ENCODE measurements around the gene CFAP20DC. TPM values are rescaled to one million over a fixed set of nuclear protein-coding genes. Genes with fewer than 3 reads are reported as not detected.
"Not testable (repeated sequence)": the region's sequence is repeated elsewhere in the genome, so short reads cannot be mapped to it uniquely, and the experiment has no call there.

The CFAP20DC gene
- total RNA-seq, 1 experiment from 2014 or later = 1.1 TPM

- CTCF ChIA-PET = interaction anchor here (0.7 to 1.2 kb wide), 3 partner anchors 9 to 77 kb away, joined by 3 read pairs; no protein-coding TSS in a partner anchor
- TF ChIP-seq CTCF (IDR thresholded peaks at IDR 0.05; ENCODE audit: unreplicated experiment) = no peak
- DNase-seq (ENCODE audit: unreplicated experiment) = no peak
- H3K4me3 Mint-ChIP-seq (ENCODE audit: unreplicated experiment) = no peak overlapping the region
- no TSS peak for BruUV-seq (replicated peaks)
- no peak overlapping the region for H3K27ac Mint-ChIP-seq (ENCODE audit: low read depth, unreplicated experiment)
- H3K9me3 Mint-ChIP-seq (ENCODE audit: unreplicated experiment) = no peaks in the 10 kb centered on the region
- H3K27me3 Mint-ChIP-seq (ENCODE audit: insufficient read depth, unreplicated experiment) = no peaks in the 10 kb centered on the region
- no peaks in the 10 kb centered on the region for H3K36me3 Mint-ChIP-seq (ENCODE audit: insufficient read depth, unreplicated experiment)
- intact Hi-C loops (cut with micrococcal nuclease) = no loop called here
- H3K4me1 Mint-ChIP-seq (ENCODE audit: insufficient read depth, unreplicated experiment) = no peaks in the 10 kb centered on the region
- POLR2A ChIA-PET = interaction anchor here (1.0 kb wide), 1 partner anchor 9 kb away, joined by 3 read pairs; no protein-coding TSS in a partner anchor
These were observed 341.6 kb downstream of the CFAP20DC start for GRCh38 chr3:58708116-58708791.

- H3K9me3 Mint-ChIP-seq (ENCODE audit: unreplicated experiment) = no peaks in the 10 kb centered on the region
- H3K4me3 Mint-ChIP-seq (ENCODE audit: unreplicated experiment) = no peak overlapping the region
- no peak for TF ChIP-seq CTCF (IDR thresholded peaks at IDR 0.05; ENCODE audit: unreplicated experiment)
- no peaks in the 10 kb centered on the region for H3K36me3 Mint-ChIP-seq (ENCODE audit: insufficient read depth, unreplicated experiment)
- intact Hi-C loops (cut with micrococcal nuclease) = no loop called here
- H3K4me1 Mint-ChIP-seq (ENCODE audit: insufficient read depth, unreplicated experiment) = no peaks in the 10 kb centered on the region
- no peaks in the 10 kb centered on the region for H3K27me3 Mint-ChIP-seq (ENCODE audit: insufficient read depth, unreplicated experiment)
- no TSS peak for BruUV-seq (replicated peaks)
- POLR2A ChIA-PET = no interaction called here
- H3K27ac Mint-ChIP-seq (ENCODE audit: low read depth, unreplicated experiment) = no peak overlapping the region
- no peak for DNase-seq (ENCODE audit: unreplicated experiment)
- CTCF ChIA-PET = interaction anchor here (0.7 kb wide), 1 partner anchor 77 kb away, joined by 3 read pairs; no protein-coding TSS in a partner anchor
These were observed 342.4 kb downstream of the CFAP20DC start for GRCh38 chr3:58707390-58707930.

DNA sequence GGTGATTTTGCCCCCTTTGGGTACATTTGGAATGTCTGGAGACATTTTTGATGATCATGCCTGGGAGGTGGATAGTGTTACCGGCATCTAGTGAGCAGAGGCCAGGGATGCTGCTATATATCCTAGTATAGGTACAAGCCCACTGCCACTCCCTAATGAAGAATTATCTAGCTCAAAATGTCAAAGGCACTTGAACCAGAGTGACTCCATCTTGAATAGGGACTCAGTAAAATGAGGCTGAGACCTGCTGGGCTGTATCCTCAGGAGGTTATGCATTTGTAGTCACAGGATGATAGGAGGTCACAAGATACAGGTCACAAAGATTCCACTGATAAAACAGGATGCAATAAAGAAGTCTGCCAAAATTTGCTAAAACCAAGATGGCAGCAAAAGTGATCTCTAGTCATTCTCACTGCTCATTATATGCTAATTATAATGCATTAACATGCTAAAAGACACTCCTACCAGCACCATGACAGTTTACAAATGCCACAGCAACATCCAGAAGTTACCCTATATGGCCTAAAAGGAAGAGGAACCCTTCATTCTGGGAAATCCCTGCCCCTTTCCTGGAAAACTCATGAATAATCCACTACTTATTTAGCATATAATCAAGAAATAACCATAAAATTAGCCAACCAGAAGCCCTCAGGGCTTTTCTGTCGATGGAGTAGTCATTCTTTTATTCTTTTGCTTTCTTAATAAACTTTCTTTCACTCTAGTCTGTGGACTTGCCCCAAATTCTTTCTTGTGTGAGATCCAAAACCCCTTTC is 343.2 kb downstream of the CFAP20DC start:
- no peaks in the 10 kb centered on the region for H3K9me3 Mint-ChIP-seq (ENCODE audit: unreplicated experiment)
- no peak for TF ChIP-seq CTCF (IDR thresholded peaks at IDR 0.05; ENCODE audit: unreplicated experiment)
- no peaks in the 10 kb centered on the region for H3K4me1 Mint-ChIP-seq (ENCODE audit: insufficient read depth, unreplicated experiment)
- BruUV-seq (replicated peaks) = no TSS peak
- POLR2A ChIA-PET = no interaction called here
- intact Hi-C loops (cut with micrococcal nuclease) = no loop called here
- H3K27me3 Mint-ChIP-seq (ENCODE audit: insufficient read depth, unreplicated experiment) = no peaks in the 10 kb centered on the region
- H3K4me3 Mint-ChIP-seq (ENCODE audit: unreplicated experiment) = no peak overlapping the region
- no peaks in the 10 kb centered on the region for H3K36me3 Mint-ChIP-seq (ENCODE audit: insufficient read depth, unreplicated experiment)
- no peak for DNase-seq (ENCODE audit: unreplicated experiment)
- CTCF ChIA-PET = no interaction called here
- no peak overlapping the region for H3K27ac Mint-ChIP-seq (ENCODE audit: low read depth, unreplicated experiment)

GRCh38 chr3:58704745-58705144 is 345.1 kb downstream of the CFAP20DC start:
- no peaks in the 10 kb centered on the region for H3K36me3 Mint-ChIP-seq (ENCODE audit: insufficient read depth, unreplicated experiment)

DNA sequence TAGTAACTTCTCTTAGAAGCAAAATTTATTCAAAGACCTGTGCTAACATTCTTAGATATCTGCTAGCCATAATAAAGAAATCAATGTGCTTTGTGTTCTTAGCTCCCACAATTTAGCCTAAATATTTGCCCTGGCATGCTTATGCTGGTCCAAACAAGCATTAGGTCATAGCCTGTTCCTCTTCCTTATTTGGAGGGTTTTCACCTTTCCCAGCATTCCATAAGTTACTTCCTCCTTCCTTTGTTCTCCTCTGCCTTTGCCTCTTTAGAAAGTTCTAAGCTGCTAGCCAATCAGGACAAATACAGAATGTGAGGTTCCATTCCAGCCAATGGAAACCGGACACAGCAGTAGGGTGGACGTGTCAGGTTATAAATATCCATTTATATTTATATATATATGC is 345.5 kb downstream of the CFAP20DC start:
- CTCF ChIA-PET = interaction anchor here (0.6 kb wide), 2 partner anchors 13 to 398 kb away, joined by 3 read pairs; no protein-coding TSS in a partner anchor
- POLR2A ChIA-PET; H3K9me3 Mint-ChIP-seq (ENCODE audit: unreplicated experiment); H3K4me3 Mint-ChIP-seq (ENCODE audit: unreplicated experiment); BruUV-seq (replicated peaks); H3K27me3 Mint-ChIP-seq (ENCODE audit: insufficient read depth, unreplicated experiment); DNase-seq (ENCODE audit: unreplicated experiment); H3K36me3 Mint-ChIP-seq (ENCODE audit: insufficient read depth, unreplicated experiment); H3K27ac Mint-ChIP-seq (ENCODE audit: low read depth, unreplicated experiment); intact Hi-C loops (cut with micrococcal nuclease); H3K4me1 Mint-ChIP-seq (ENCODE audit: insufficient read depth, unreplicated experiment): not testable (repeated sequence)

More at GRCh38 chr3:58704745-58705144, 345.1 kb downstream of the CFAP20DC start:
- no peak for TF ChIP-seq CTCF (IDR thresholded peaks at IDR 0.05; ENCODE audit: unreplicated experiment)
- H3K4me1 Mint-ChIP-seq (ENCODE audit: insufficient read depth, unreplicated experiment) = no peaks in the 10 kb centered on the region
- H3K27me3 Mint-ChIP-seq (ENCODE audit: insufficient read depth, unreplicated experiment) = no peaks in the 10 kb centered on the region
- intact Hi-C loops (cut with micrococcal nuclease) = no loop called here
- no TSS peak for BruUV-seq (replicated peaks)
- ChIA-PET CTCF (interaction anchor here (0.6 kb wide), 1 partner anchor 14 kb away, joined by 3 read pairs; no protein-coding TSS in a partner anchor), POLR2A (no interaction called here)
- no peak overlapping the region for H3K27ac Mint-ChIP-seq (ENCODE audit: low read depth, unreplicated experiment)
- H3K4me3 Mint-ChIP-seq (ENCODE audit: unreplicated experiment) = no peak overlapping the region
- no peak for DNase-seq (ENCODE audit: unreplicated experiment)
- no peaks in the 10 kb centered on the region for H3K9me3 Mint-ChIP-seq (ENCODE audit: unreplicated experiment)

All from MCF 10A (cell line).